Choroid plexus epithelial cell (primary cell): ENCODE results near the gene ARID2.
A peak's percentile ranks its signal among the peaks of the same experiment; 100 is the strongest.

Experiments used
- DNase-seq: peaks from one replicate; pipeline ENCODE4 v3.0.0-alpha.2; 2010; ENCODE audit warnings: low read depth
- H3K4me3 ChIP-seq: 2 replicates; pipeline ENCODE4 v1.5.1; 2011; ENCODE audit warnings: low read depth, mild to moderate bottlenecking, control low read depth, low read length, moderate library complexity
- CTCF ChIP-seq: conservative IDR thresholded peaks from 2 replicates; pipeline ENCODE4 v1.5.1; 2011; ENCODE audit warnings: low read depth, mild to moderate bottlenecking, control low read depth, inconsistent platforms, low read length, moderate library complexity

ARID2 gene

GRCh38 chr12:45705404-45705803, 24.1 kb upstream of the ARID2 start:
- no peak for TF ChIP-seq CTCF
- no peak overlapping the region for H3K4me3 ChIP-seq
- no peak for DNase-seq

- no peak for DNase-seq
- TF ChIP-seq CTCF: no peak
- H3K4me3 ChIP-seq: no peak overlapping the region
These were observed 22.2 kb upstream of the ARID2 start for GRCh38 chr12:45707241-45707857.

GRCh38 chr12:45708363-45708762, 21.1 kb upstream of the ARID2 start:
- DNase-seq: no peak
- TF ChIP-seq CTCF: no peak
- no peak overlapping the region for H3K4me3 ChIP-seq

GRCh38 chr12:45708901-45709300, 20.6 kb upstream of the ARID2 start:
- no peak overlapping the region for H3K4me3 ChIP-seq
- TF ChIP-seq CTCF: no peak
- DNase-seq: no peak

- no peak overlapping the region for H3K4me3 ChIP-seq
- DNase-seq: no peak
- TF ChIP-seq CTCF: no peak
These were observed 17.2 kb upstream of the ARID2 start for GRCh38 chr12:45712319-45712718.

- peak; percentile 47 for DNase-seq
- TF ChIP-seq CTCF: no peak
- no peak overlapping the region for H3K4me3 ChIP-seq
These were observed 16.4 kb upstream of the ARID2 start for GRCh38 chr12:45713078-45713477.

- no peak for TF ChIP-seq CTCF
These were observed 11.2 kb upstream of the ARID2 start for GRCh38 chr12:45718306-45718705.

More at GRCh38 chr12:45718306-45718705, 11.2 kb upstream of the ARID2 start:
- no peak overlapping the region for H3K4me3 ChIP-seq
- DNase-seq: no peak
